Activated T-helper 9 cell treated with anti-CD3 and anti-CD28 coated beads, Interleukin-2, amount 50 U/mL, for 16 hours (primary cell): ENCODE data around the gene RAB7B.

Experiments
- DNase-seq: peaks from one replicate; pipeline ENCODE4 v3.0.0-alpha.2; 2020; ENCODE audit warnings: low read depth

The RAB7B gene

DNA sequence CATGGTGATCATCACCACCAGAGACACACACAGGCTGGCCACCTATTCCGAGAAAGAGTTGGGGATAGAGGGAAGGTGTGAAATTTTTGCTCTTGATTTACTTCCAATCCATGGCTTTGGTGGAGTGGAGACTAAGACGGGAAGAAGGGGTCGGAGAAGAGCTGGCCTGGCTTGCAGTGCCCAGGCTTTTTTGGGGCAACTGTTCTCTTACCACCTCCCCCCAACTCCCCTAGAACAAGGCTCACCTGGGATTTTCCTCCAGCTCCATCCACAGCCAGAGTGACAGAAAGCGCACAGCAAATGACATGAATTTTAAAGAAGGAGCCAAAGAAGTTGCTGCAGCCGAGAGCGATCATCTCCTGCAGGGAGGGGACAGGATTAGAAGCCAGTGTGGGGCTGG lies 75.9 kb downstream of the RAB7B start:
- DNase-seq: no peak
